HEK293 (cell line): Measurements from ENCODE around the gene KCNJ6.

ENCODE experiments used
- ATF2 ChIP-seq: fragments of 450-650 bp; formaldehyde crosslinking; IDR thresholded peaks from 2 replicates; pipeline ENCODE4 v1.5.1; 2016; ENCODE audit warnings: missing biosample characterization, missing genetic modification characterization, low read depth
- CTCF ChIP-seq: fragments of 450-650 bp; formaldehyde crosslinking; IDR thresholded peaks from 2 replicates; pipeline ENCODE4 v1.5.1; 2016; ENCODE audit warnings: missing biosample characterization, missing genetic modification characterization
- GLIS1 ChIP-seq: fragments of 450-650 bp; formaldehyde crosslinking; IDR thresholded peaks from 2 replicates; pipeline ENCODE4 v1.5.1; 2016; ENCODE audit warnings: missing biosample characterization, missing genetic modification characterization
- HOXC10 ChIP-seq: sonication (generic); formaldehyde crosslinking; IDR thresholded peaks from 2 replicates; pipeline ENCODE4 v1.8.1; 2023; ENCODE audit warnings: mild to moderate bottlenecking, missing genetic modification reagents
- INSM2 ChIP-seq: fragments of 450-650 bp; formaldehyde crosslinking; IDR thresholded peaks from 2 replicates; pipeline ENCODE4 v1.5.1; 2016; ENCODE audit warnings: missing biosample characterization, missing genetic modification characterization
- KLF1 ChIP-seq: fragments of 450-650 bp; formaldehyde crosslinking; IDR thresholded peaks from 2 replicates; pipeline ENCODE4 v1.5.1; 2016; ENCODE audit warnings: missing biosample characterization, missing genetic modification characterization
- MZF1 ChIP-seq: fragments of 450-650 bp; formaldehyde crosslinking; IDR thresholded peaks from 2 replicates; pipeline ENCODE4 v1.5.1; 2017; ENCODE audit warnings: missing biosample characterization, missing genetic modification characterization, borderline replicate concordance
- PBX3 ChIP-seq: sonication (generic); formaldehyde crosslinking; IDR thresholded peaks from 2 replicates; pipeline ENCODE4 v1.8.1; 2022; ENCODE audit warnings: mild to moderate bottlenecking, moderate library complexity, missing genetic modification reagents
- SP2 ChIP-seq: fragments of 450-650 bp; formaldehyde crosslinking; IDR thresholded peaks from 2 replicates; pipeline ENCODE4 v1.5.1; 2016; ENCODE audit warnings: missing biosample characterization, missing genetic modification characterization
- SP3 ChIP-seq: fragments of 450-650 bp; formaldehyde crosslinking; IDR thresholded peaks from 2 replicates; pipeline ENCODE4 v1.5.1; 2016; ENCODE audit warnings: missing biosample characterization, missing genetic modification characterization
- WT1 ChIP-seq: fragments of 450-650 bp; formaldehyde crosslinking; IDR thresholded peaks from 2 replicates; pipeline ENCODE4 v1.5.1; 2016; ENCODE audit warnings: missing biosample characterization, missing genetic modification characterization
- ZBTB44 ChIP-seq: fragments of 450-650 bp; IDR thresholded peaks from 2 replicates; pipeline ENCODE4 v1.5.1; 2018; ENCODE audit warnings: missing biosample characterization, mild to moderate bottlenecking, missing genetic modification characterization
- ZBTB49 ChIP-seq: fragments of 450-650 bp; formaldehyde crosslinking; IDR thresholded peaks from 2 replicates; pipeline ENCODE4 v1.5.1; 2016; ENCODE audit warnings: missing biosample characterization, missing genetic modification characterization, low read depth
- ZFHX2 ChIP-seq: fragments of 450-650 bp; formaldehyde crosslinking; conservative IDR thresholded peaks from 2 replicates; pipeline ENCODE4 v1.5.1; 2016; ENCODE audit warnings: missing biosample characterization, missing genetic modification characterization
- ZFP37 ChIP-seq: fragments of 450-650 bp; formaldehyde crosslinking; IDR thresholded peaks from 2 replicates; pipeline ENCODE4 v1.5.1; 2016; ENCODE audit warnings: missing biosample characterization, missing genetic modification characterization
- ZFP41 ChIP-seq: fragments of 450-650 bp; formaldehyde crosslinking; IDR thresholded peaks from 2 replicates; pipeline ENCODE4 v1.5.1; 2016; ENCODE audit warnings: missing biosample characterization, missing genetic modification characterization, borderline replicate concordance
- ZNF132 ChIP-seq: fragments of 450-650 bp; formaldehyde crosslinking; IDR thresholded peaks from 2 replicates; pipeline ENCODE4 v1.5.1; 2017; ENCODE audit warnings: missing biosample characterization, missing genetic modification characterization, borderline replicate concordance
- ZNF175 ChIP-seq: fragments of 450-650 bp; formaldehyde crosslinking; IDR thresholded peaks from 2 replicates; pipeline ENCODE4 v1.5.1; 2016; ENCODE audit warnings: missing biosample characterization, missing genetic modification characterization
- ZNF202 ChIP-seq: fragments of 450-650 bp; formaldehyde crosslinking; IDR thresholded peaks from 2 replicates; pipeline ENCODE4 v1.5.1; 2016; ENCODE audit warnings: missing biosample characterization, missing genetic modification characterization, borderline replicate concordance
- ZNF274 ChIP-seq, 2 experiments: fragments of 200-500 bp in 1 of 2; fragments of 450-650 bp in 1 of 2; sonication (Bioruptor generic) in 1 of 2; formaldehyde crosslinking in 1 of 2; IDR thresholded peaks; 2 replicates each; pipeline versions ENCODE4 v1.5.1 to v1.6.1; 2014 to 2016; ENCODE audit warnings: borderline replicate concordance in 1 of 2, inconsistent platforms in 1 of 2, low read length in 1 of 2, missing biosample characterization in 1 of 2, missing genetic modification characterization in 1 of 2
- ZNF302 ChIP-seq: fragments of 450-650 bp; formaldehyde crosslinking; IDR thresholded peaks from 2 replicates; pipeline ENCODE4 v1.5.1; 2016; ENCODE audit warnings: missing biosample characterization, missing genetic modification characterization, low read depth
- ZNF311 ChIP-seq: fragments of 450-650 bp; formaldehyde crosslinking; IDR thresholded peaks from 2 replicates; pipeline ENCODE4 v1.5.1; 2017; ENCODE audit warnings: missing biosample characterization, missing genetic modification characterization, borderline replicate concordance
- ZNF433 ChIP-seq: fragments of 450-650 bp; formaldehyde crosslinking; IDR thresholded peaks from 2 replicates; pipeline ENCODE4 v1.5.1; 2016; ENCODE audit warnings: missing biosample characterization, missing genetic modification characterization, low read depth
- ZNF514 ChIP-seq: fragments of 450-650 bp; formaldehyde crosslinking; IDR thresholded peaks from 2 replicates; pipeline ENCODE4 v1.5.1; 2016; ENCODE audit warnings: missing biosample characterization, missing genetic modification characterization
- ZNF529 ChIP-seq: fragments of 450-650 bp; formaldehyde crosslinking; IDR thresholded peaks from 2 replicates; pipeline ENCODE4 v1.5.1; 2017; ENCODE audit warnings: missing genetic modification characterization, missing biosample characterization; ENCODE audit not compliant: insufficient replicate concordance
- ZNF555 ChIP-seq: fragments of 450-650 bp; formaldehyde crosslinking; conservative IDR thresholded peaks from 2 replicates; pipeline ENCODE4 v1.5.1; 2017; ENCODE audit warnings: missing biosample characterization, mild to moderate bottlenecking, missing genetic modification characterization, inconsistent platforms
- ZNF600 ChIP-seq: fragments of 450-650 bp; formaldehyde crosslinking; IDR thresholded peaks from 2 replicates; pipeline ENCODE4 v1.5.1; 2016; ENCODE audit warnings: missing biosample characterization, missing genetic modification characterization
- ZNF623 ChIP-seq: fragments of 450-650 bp; formaldehyde crosslinking; IDR thresholded peaks from 2 replicates; pipeline ENCODE4 v1.5.1; 2016; ENCODE audit warnings: missing biosample characterization, missing genetic modification characterization
- ZNF664 ChIP-seq: fragments of 450-650 bp; formaldehyde crosslinking; IDR thresholded peaks from 2 replicates; pipeline ENCODE4 v1.5.1; 2016; ENCODE audit warnings: missing biosample characterization, missing genetic modification characterization
- ZNF76 ChIP-seq: fragments of 450-650 bp; formaldehyde crosslinking; IDR thresholded peaks from 2 replicates; pipeline ENCODE4; 2016; ENCODE audit warnings: low read depth, missing biosample characterization, missing genetic modification characterization, borderline replicate concordance
- ZNF837 ChIP-seq: fragments of 450-650 bp; formaldehyde crosslinking; IDR thresholded peaks from 2 replicates; pipeline ENCODE4 v1.5.1; 2016; ENCODE audit warnings: missing biosample characterization, missing genetic modification characterization

KCNJ6 gene

GRCh38 chr21:37700641-37701202, 215.5 kb downstream of the KCNJ6 start (continued):
- TF ChIP-seq PBX3 (CRISPR knock-in tag) (no peak), ZNF433 (no peak), ZNF274 (IDR thresholded peaks at IDR 0.05; ENCODE audit: low read length) (no peak), ZNF274 (tag by site-specific recombination; IDR thresholded peaks at IDR 0.05; ENCODE audit: borderline replicate concordance) (no peak), ZFP41 (tag by site-specific recombination) (no peak), ZNF514 (tag by site-specific recombination) (no peak), ZNF600 (tag by site-specific recombination) (no peak), GLIS1 (tag by site-specific recombination) (no peak), KLF1 (tag by site-specific recombination) (no peak), ZNF202 (tag by site-specific recombination) (no peak), ZNF529 (tag by site-specific recombination) (no peak), SP3 (no peak), ZNF837 (tag by site-specific recombination) (no peak), INSM2 (tag by site-specific recombination) (no peak), ZFHX2 (tag by site-specific recombination) (peak; percentile 47), MZF1 (tag by site-specific recombination) (no peak), ZNF555 (no peak), CTCF (tag by site-specific recombination) (peak; percentile 76), ATF2 (tag by site-specific recombination) (no peak), ZNF302 (tag by site-specific recombination) (no peak), WT1 (tag by site-specific recombination) (no peak), ZBTB44 (tag by site-specific recombination) (no peak), ZNF623 (tag by site-specific recombination) (peak; percentile 6; the same call in 1 of the 2 replicates), SP2 (no peak), ZNF311 (tag by site-specific recombination) (no peak), ZBTB49 (tag by site-specific recombination) (no peak), ZNF132 (tag by site-specific recombination) (no peak), ZNF664 (no peak), HOXC10 (CRISPR knock-in tag) (no peak), ZNF76 (tag by site-specific recombination) (0 out of 2 replicates have a peak, but pooled peaks have one; percentile 26), ZNF175 (no peak), ZFP37 (tag by site-specific recombination) (0 out of 2 replicates have a peak, but pooled peaks have one; percentile 31)
